Body of pancreas (tissue), 4 donors: ENCODE data around the gene PTPRN2. TPM values are rescaled to one million over a fixed set of nuclear protein-coding genes. Genes with fewer than 3 reads are reported as not detected.

Experiments
- ATAC-seq: fragments of 150-250 bp; one replicate; pipeline ENCODE4 v1.9.1; 2016
- DNase-seq, 4 donors: peaks; one replicate each; pipeline ENCODE4 v3.0.0-alpha.2; 2019
- H3K27ac ChIP-seq, 4 donors: fragments of 200-600 bp; sonication (generic); 1 replicate in 3 of 4; 2 replicates in 1 of 4; pipeline versions ENCODE4 v1.5.1 to v1.6.1; 2016 to 2019; ENCODE audit warnings: mild to moderate bottlenecking in 1 of 4, mixed read lengths in 1 of 4, moderate library complexity in 1 of 4
- H3K27me3 ChIP-seq, 2 donors: fragments of 200-600 bp; sonication (generic); one replicate each; pipeline ENCODE4 v1.6.0; 2016; ENCODE audit warnings: mild to moderate bottlenecking in 1 of 2
- H3K36me3 ChIP-seq, 2 donors: fragments of 200-600 bp; sonication (generic); replicated peaks in 1 of 2; 2 replicates each; pipeline ENCODE4 v1.5.1; 2016; ENCODE audit warnings: low read depth in 2 of 2; ENCODE audit not compliant: insufficient read depth in 1 of 2
- H3K4me1 ChIP-seq: fragments of 200-600 bp; sonication (generic); one replicate; pipeline ENCODE4 v1.6.0; 2016
- H3K4me3 ChIP-seq, 2 donors: fragments of 200-600 bp; sonication (generic); 1 replicate in 1 of 2; 2 replicates in 1 of 2; pipeline ENCODE4 v1.5.1; 2016 to 2019
- H3K9me3 ChIP-seq, 3 donors: fragments of 200-600 bp; sonication (generic); 1 replicate in 2 of 3; 2 replicates in 1 of 3; pipeline ENCODE4 v1.5.1; 2016
- POLR2A ChIP-seq, 3 donors: fragments of 450-650 bp; IDR thresholded peaks; one replicate each; pipeline ENCODE4 v1.6.1; 2016; ENCODE audit warnings: antibody characterized with exemption in 3 of 3, mild to moderate bottlenecking in 2 of 3
- WGBS, 2 donors: methylation state at CpG; one replicate each; pipeline ENCODE4 v1.1.5; 2017; 5-methylcytosine and 5-hydroxymethylcytosine counted together
- intact Hi-C: fragments of 100-400 bp; cut with DNase I; formaldehyde crosslinking; loops from one replicate; pipeline ENCODE4 v1.15.1; 2023
- total RNA-seq, 2 donors: library from RNA; depleted of rRNA; stranded (reverse); fragments of >200 nt; gene quantifications; one replicate each; pipeline ENCODE4 v1.1.0, GENCODE V29; 2016
- TF ChIP-seq, protein P1 (sequence below), 7 experiments: fragments of 450-650 bp in 4 of 7; fragments of 200-600 bp in 3 of 7; sonication (generic) in 3 of 7; IDR thresholded peaks; one replicate each; pipeline ENCODE4 v1.5.1; 2016 to 2019; ENCODE audit warnings: antibody characterized with exemption in 7 of 7

The PTPRN2 gene
- total RNA-seq, 2 donors from 2014 or later, result 31.6 to 76.1 TPM

DNA sequence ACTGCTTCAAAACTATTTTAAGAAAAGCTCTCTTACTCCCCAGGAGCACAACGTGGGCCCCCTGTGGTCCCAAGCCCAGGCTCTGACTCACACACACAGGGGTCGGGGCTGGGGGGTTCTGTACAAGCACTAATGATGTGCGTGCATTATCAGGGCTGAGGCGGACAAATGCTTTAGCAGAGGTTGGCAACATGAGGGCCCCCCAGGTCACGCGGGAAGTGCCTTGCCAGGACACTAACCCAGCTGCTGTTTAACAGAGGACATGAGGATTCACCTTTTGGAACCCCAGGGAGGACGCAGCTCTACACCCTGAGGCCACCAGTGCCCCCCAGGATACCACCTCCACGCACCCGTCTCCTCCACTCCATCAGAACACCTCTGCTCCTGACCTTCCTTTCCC lies 908.0 kb downstream of the PTPRN2 start:
- Histone ChIP-seq H3K36me3 (no peaks in the 10 kb centered on the region), H3K27ac (no peak overlapping the region), H3K9me3 (no peaks in the 10 kb centered on the region), H3K4me1 (peaks cover 3% of the 10 kb centered on the region), H3K4me3 (no peak overlapping the region), H3K27me3 (no peaks in the 10 kb centered on the region)
- no peak for TF ChIP-seq POLR2A (IDR thresholded peaks at IDR 0.05)
- TF ChIP-seq, protein P1, sequence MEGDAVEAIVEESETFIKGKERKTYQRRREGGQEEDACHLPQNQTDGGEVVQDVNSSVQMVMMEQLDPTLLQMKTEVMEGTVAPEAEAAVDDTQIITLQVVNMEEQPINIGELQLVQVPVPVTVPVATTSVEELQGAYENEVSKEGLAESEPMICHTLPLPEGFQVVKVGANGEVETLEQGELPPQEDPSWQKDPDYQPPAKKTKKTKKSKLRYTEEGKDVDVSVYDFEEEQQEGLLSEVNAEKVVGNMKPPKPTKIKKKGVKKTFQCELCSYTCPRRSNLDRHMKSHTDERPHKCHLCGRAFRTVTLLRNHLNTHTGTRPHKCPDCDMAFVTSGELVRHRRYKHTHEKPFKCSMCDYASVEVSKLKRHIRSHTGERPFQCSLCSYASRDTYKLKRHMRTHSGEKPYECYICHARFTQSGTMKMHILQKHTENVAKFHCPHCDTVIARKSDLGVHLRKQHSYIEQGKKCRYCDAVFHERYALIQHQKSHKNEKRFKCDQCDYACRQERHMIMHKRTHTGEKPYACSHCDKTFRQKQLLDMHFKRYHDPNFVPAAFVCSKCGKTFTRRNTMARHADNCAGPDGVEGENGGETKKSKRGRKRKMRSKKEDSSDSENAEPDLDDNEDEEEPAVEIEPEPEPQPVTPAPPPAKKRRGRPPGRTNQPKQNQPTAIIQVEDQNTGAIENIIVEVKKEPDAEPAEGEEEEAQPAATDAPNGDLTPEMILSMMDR (IDR thresholded peaks at IDR 0.05), result no peak
- no peak for DNase-seq
- intact Hi-C loops, result no loop called here
- WGBS, 2 donors, result 70 to 80% methylated on average over 9 of the region's 9 CpGs
- no peak for ATAC-seq

DNA sequence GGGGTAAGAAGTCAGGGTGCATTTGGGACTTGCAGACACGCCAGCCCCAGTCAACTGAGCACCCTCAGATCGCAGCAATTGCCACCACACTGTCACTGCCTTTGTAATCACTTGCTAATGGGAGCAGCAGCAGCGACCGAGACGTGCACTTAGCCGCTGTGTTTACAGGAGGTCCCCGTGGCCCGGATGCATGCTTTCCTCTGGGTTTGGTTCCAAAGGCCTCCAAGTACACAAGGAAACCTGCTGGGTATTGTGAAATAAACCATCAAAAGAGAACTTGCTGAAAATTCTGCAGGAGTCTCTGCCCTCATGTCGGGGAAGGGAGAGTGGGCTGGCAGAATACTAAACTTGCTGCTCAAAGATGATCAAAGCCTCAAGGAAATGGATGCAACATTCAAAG lies 909.1 kb downstream of the PTPRN2 start:
- no peak for TF ChIP-seq POLR2A (IDR thresholded peaks at IDR 0.05)
- TF ChIP-seq, protein P1 (IDR thresholded peaks at IDR 0.05), result no peak
- Histone ChIP-seq H3K36me3 (no peaks in the 10 kb centered on the region), H3K27ac (no peak overlapping the region), H3K9me3 (no peaks in the 10 kb centered on the region), H3K4me1 (peaks cover 3% of the 10 kb centered on the region), H3K27me3 (no peaks in the 10 kb centered on the region), H3K4me3 (no peak overlapping the region)
- intact Hi-C loops, result no loop called here
- DNase-seq (peak in 1 of 4 donors; percentile 3), ATAC-seq (no peak)
- 56 to 71% methylated on average over 9 of the region's 9 CpGs for WGBS, 2 donors

DNA sequence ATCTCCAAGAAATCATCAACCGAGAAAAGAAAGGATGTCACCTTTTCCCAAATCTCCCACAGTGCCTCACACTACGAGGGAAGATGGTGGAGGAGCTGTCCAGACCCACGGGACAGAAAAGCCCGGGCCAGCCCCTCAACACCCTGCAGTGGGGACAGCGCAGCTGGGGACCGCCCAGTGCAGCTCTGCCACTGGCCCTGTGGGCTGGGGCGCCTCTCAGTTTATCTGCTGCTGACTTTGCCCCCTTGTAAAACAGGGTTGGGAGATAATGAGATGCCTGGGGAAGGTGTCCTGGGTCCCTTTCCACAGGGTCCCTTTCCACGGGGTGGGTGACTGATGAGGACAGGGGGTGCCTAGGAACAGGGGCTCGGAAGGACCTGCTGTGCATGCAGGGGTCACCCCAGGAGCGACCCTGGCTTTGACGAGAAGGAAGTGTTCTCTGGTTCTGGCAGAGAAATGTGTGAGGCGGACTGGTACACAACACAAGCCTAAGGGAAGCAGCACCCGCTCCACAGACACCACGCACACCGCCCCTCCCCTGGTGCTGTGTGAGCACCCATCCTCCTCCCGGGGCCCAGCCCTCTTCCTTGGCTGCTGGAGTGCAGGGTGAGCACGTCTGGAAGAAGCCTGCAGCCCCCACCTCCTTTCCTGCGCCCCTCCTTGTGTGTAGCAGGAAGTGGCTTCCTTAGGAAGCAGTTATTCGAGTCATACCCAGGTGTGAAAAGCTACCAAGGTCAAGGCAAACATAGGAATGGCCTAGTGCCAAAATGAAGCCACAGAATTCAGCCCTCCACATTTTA lies 911.0 kb downstream of the PTPRN2 start:
- no peaks in the 10 kb centered on the region for H3K27me3 ChIP-seq
- ATAC-seq (no peak), DNase-seq (peak in 1 of 4 donors; percentile 7)
- H3K4me1 ChIP-seq, result peaks cover 3% of the 10 kb centered on the region
- H3K27ac ChIP-seq, result no peak overlapping the region
- H3K36me3 ChIP-seq, result no peaks in the 10 kb centered on the region
- intact Hi-C loops, result no loop called here
- no peak for TF ChIP-seq POLR2A (IDR thresholded peaks at IDR 0.05)
- TF ChIP-seq, protein P1 (IDR thresholded peaks at IDR 0.05), result no peak
- 71 to 72% methylated on average over 15 to 19 of the region's 19 CpGs for WGBS, 2 donors
- no peaks in the 10 kb centered on the region for H3K9me3 ChIP-seq
- no peak overlapping the region for H3K4me3 ChIP-seq

DNA sequence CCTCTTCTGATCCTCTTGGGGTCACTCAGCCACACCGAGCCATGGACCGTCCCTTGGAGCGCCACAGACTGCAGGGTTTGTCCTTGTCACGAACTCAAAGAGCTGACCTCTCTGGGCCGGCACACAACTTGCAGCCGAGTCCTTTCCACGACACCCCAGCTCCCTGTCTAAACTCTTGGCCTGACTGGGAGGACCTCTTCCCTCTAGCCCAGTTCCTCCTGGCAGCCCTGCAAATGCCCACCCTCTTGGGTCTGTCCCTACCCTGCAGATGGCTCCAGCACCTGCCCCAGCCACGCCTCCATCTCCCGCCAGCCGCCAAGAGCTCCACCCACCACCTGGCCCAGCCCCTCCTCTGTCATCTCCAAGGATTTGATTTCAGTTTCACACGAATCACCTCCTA lies 911.6 kb downstream of the PTPRN2 start:
- Histone ChIP-seq H3K36me3 (no peaks in the 10 kb centered on the region), H3K27me3 (no peaks in the 10 kb centered on the region), H3K4me1 (peaks cover 3% of the 10 kb centered on the region), H3K4me3 (no peak overlapping the region), H3K9me3 (no peaks in the 10 kb centered on the region), H3K27ac (no peak overlapping the region)
- WGBS, 2 donors, result 86 to 87% methylated on average over 11 of the region's 11 CpGs
- DNase-seq, result no peak
- no peak for ATAC-seq
- no peak for TF ChIP-seq POLR2A (IDR thresholded peaks at IDR 0.05)
- TF ChIP-seq, protein P1 (IDR thresholded peaks at IDR 0.05), result no peak
- intact Hi-C loops, result no loop called here

DNA sequence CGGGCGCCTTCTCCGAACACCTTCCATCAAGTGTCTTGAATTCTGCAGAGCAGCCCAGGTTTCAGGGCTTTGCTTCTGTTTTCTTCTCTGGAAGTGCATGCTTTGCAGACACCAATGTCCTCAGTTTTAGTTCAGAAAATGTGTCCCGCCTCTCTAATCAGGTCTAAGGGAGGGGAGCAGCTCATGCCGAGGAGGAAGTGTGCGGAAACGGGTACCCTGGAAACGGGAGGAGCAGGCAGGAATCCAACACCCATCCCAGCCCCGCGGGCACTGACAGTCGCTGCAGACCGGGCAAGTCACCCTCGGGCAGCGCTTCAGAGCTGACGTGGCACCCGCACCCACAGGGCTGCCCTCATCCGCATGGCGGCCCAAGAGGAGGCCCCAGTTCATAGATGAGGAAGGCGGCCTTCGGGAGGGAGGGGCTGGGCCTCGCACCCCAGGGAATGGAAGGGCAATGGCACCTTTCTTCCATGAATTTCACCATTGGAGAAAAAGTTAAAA lies 912.1 kb downstream of the PTPRN2 start:
- no peak for ATAC-seq
- Histone ChIP-seq H3K27me3 (no peaks in the 10 kb centered on the region), H3K27ac (no peak overlapping the region), H3K4me3 (no peak overlapping the region), H3K36me3 (no peaks in the 10 kb centered on the region), H3K9me3 (no peaks in the 10 kb centered on the region), H3K4me1 (peaks cover 3% of the 10 kb centered on the region)
- no peak for TF ChIP-seq POLR2A (IDR thresholded peaks at IDR 0.05)
- TF ChIP-seq, protein P1 (IDR thresholded peaks at IDR 0.05), result no peak
- intact Hi-C loops, result no loop called here
- WGBS, 2 donors, result 91% methylated on average over 10 to 21 of the region's 21 CpGs
- no peak for DNase-seq
